ENCODE data around the gene IMMP2L.

GRCh38 chr7:111414374-111414773 is 147.9 kb downstream of the IMMP2L start:
- no peak for TF ChIP-seq CTCF (IDR thresholded peaks at IDR 0.05; ENCODE audit: insufficient read depth, low read length, poor library complexity, severe bottlenecking)
- TF ChIP-seq EZH2phosphoT487 (conservative IDR thresholded peaks at IDR 0.05; ENCODE audit: low read length): no peak

Data from SU-DHL-6 (cell line).